ENCODE data around the gene ARFGAP1. TPM values are rescaled to one million over a fixed set of nuclear protein-coding genes. Genes with fewer than 3 reads are reported as not detected.

The ARFGAP1 gene
- total RNA-seq, 1 donor from 2014 or later: 66.2 TPM

GRCh38 chr20:63262836-63263235, 9.8 kb upstream of the ARFGAP1 start:
- H3K4me1 ChIP-seq: no peaks in the 10 kb centered on the region
- no peaks in the 10 kb centered on the region for H3K36me3 ChIP-seq
- H3K4me3 ChIP-seq: no peak overlapping the region
- intact Hi-C loops (cut with DNase I): no loop called here
- TF ChIP-seq CTCF (IDR thresholded peaks at IDR 0.05): no peak
- peaks cover 65% of the 10 kb centered on the region for H3K27me3 ChIP-seq (ENCODE audit: low read depth)
- H3K9me3 ChIP-seq: no peaks in the 10 kb centered on the region
- H3K27ac ChIP-seq: no peak overlapping the region
- ATAC-seq (no peak), DNase-seq (no peak)

GRCh38 chr20:63264000-63264399, 8.6 kb upstream of the ARFGAP1 start:
- Histone ChIP-seq H3K9me3 (no peaks in the 10 kb centered on the region), H3K4me3 (no peak overlapping the region), H3K4me1 (no peaks in the 10 kb centered on the region), H3K27ac (no peak overlapping the region), H3K36me3 (no peaks in the 10 kb centered on the region), H3K27me3 (ENCODE audit: low read depth) (peaks cover 56% of the 10 kb centered on the region)
- DNase-seq: no peak
- no peak for ATAC-seq
- intact Hi-C loops (cut with DNase I): no loop called here
- TF ChIP-seq CTCF (IDR thresholded peaks at IDR 0.05): no peak

- no peak for DNase-seq
- Histone ChIP-seq H3K36me3 (no peaks in the 10 kb centered on the region), H3K27me3 (ENCODE audit: low read depth) (peaks cover 52% of the 10 kb centered on the region), H3K4me1 (no peaks in the 10 kb centered on the region), H3K4me3 (no peak overlapping the region), H3K9me3 (no peaks in the 10 kb centered on the region), H3K27ac (no peak overlapping the region)
- intact Hi-C loops (cut with DNase I): no loop called here
- ATAC-seq: no peak
- TF ChIP-seq CTCF (IDR thresholded peaks at IDR 0.05): no peak
These were observed 8.1 kb upstream of the ARFGAP1 start for GRCh38 chr20:63264519-63264918.

GRCh38 chr20:63265891-63266515, 6.6 kb upstream of the ARFGAP1 start:
- Histone ChIP-seq H3K4me3 (no peak overlapping the region), H3K4me1 (no peaks in the 10 kb centered on the region), H3K27me3 (ENCODE audit: low read depth) (peaks cover 38% of the 10 kb centered on the region), H3K36me3 (no peaks in the 10 kb centered on the region), H3K27ac (no peak overlapping the region), H3K9me3 (no peaks in the 10 kb centered on the region)
- TF ChIP-seq CTCF (IDR thresholded peaks at IDR 0.05): no peak
- intact Hi-C loops (cut with DNase I): no loop called here
- ATAC-seq: no peak
- DNase-seq: no peak

- ATAC-seq (no peak), DNase-seq (no peak)
- Histone ChIP-seq H3K4me1 (peaks cover 4% of the 10 kb centered on the region), H3K9me3 (no peaks in the 10 kb centered on the region), H3K27ac (no peak overlapping the region), H3K36me3 (no peaks in the 10 kb centered on the region), H3K4me3 (no peak overlapping the region), H3K27me3 (ENCODE audit: low read depth) (peaks cover 26% of the 10 kb centered on the region)
- intact Hi-C loops (cut with DNase I): no loop called here
- no peak for TF ChIP-seq CTCF (IDR thresholded peaks at IDR 0.05)
These were observed 4.9 kb upstream of the ARFGAP1 start for GRCh38 chr20:63267691-63268090.

Data from lower lobe of right lung (tissue), 2 donors.